ENCODE data around the gene TRIM67. TPM values are rescaled to one million over a fixed set of nuclear protein-coding genes. Genes with fewer than 3 reads are reported as not detected.
"Not testable (repeated sequence)": the region's sequence is repeated elsewhere in the genome, so short reads cannot be mapped to it uniquely, and the experiment has no call there.

Gene TRIM67
- total RNA-seq (2014; rRNA removed; shearing (Covaris generic)): 0.07 and 0.12 TPM in 2 replicates
- 0.78 TPM in 1 of 2 replicates, not detected in the other for polyA plus RNA-seq (2014; cell fraction: nucleus; rRNA removed)

DNA sequence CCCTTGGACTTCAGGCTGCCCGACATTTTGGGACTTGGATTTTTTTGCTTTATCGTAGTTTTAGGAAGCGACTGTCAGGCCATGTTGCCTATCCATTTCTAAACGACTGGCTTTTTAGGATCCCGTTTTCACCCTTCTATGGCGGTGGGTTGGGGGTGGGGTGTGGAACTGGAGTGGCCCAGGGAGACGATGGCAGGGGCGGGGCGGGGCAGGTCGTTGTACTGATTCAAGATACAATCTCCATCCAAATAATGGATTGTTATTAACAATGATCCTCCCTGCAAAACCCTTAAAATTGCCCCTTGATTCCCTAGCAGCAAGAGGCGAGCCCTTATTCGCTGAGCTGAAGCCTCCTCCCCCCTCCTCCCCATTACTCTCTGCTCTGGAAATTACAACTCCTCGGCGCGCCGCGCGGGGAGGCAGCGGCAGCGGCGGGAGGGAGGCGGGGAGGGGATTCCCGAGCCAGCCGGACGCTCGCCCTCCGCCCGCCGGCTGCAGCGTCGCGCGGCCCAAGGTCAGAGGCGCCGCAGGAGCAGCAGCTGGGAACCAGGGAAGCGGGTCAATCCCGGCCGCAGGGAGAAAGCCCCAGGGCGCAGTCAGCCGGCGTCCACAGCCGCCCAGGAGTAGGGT, at the start of gene TRIM67:
Gene TRIM67 (plus strand): TSS at position 392 of the 630 bp plus-strand sequence. CDS start 912 bp downstream, outside the sequence.
- DNase-seq (ENCODE audit: extremely low read depth, low read depth): no peak

DNA sequence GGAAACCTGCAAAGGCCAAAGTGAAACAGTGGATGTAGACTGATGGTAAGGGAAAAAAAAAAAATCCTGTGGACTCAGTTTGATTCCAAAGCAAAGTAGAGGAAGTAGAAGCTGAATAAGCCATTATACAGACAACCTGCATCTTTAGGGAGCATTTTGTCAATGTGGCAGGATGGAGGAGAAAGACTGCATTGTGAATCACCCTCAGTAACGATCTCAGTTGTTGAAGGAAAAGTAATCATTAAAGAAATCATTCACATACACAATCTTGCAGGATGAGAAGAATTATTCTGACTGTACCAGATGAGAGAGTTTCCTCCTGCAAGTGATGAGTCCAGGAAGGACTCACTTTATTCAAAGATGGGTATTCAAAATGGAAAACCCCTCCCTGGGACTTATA, 45.1 kb upstream of the TRIM67 start:
- no peak for DNase-seq (ENCODE audit: extremely low read depth, low read depth)

DNA sequence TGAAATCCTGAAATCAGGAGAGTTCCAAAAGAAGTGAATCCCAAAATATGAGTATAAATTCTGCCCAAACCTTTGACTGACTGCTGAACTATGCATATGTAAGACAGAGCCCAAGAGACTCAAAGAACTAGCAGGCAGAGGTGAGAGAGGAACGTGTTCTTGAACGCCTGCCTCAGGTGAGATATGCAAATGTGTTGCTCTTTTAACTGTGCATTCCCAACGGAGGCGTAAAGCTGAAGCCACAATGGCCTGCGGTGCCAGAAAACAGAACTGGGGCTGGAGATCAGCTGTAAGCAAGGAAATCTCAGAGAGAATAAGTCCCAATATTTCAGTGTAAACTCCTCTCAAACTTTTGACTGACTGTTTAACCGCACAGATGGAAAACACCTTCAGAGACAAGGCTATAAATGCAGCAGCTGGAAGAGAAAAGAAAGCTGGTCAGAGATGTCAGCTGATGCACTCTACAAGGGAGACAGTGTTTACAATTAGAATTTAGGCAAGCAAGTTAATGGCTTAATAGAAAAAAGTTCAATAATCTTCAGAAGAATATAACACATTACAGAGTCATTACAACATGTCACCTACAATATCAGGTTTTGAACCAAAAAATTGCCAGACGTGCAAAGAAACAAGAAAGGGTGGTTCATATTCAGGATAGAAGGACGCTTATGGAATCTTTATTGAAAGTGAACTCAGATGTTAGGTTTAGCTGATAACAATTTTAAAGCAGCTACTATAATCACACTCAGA, 43.0 kb upstream of the TRIM67 start:
- no peak for DNase-seq (ENCODE audit: extremely low read depth, low read depth)

DNA sequence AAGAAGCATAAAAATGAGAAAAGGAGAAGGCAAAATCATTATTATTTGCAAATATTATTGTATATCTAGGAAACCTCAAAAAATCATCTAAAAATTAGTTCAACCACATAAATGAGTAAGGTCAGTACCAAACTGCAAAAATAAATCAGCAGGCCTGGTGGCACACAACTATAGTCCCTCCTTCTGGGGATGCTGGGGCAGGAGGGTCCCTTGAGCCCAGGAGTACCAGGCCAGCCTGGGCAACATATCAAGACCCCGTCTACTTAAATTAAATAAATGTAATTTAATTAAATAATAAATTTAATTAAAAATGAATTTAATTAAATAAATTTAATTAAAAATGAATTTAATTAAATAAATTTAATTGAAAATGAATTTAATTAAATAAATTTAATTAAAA, 40.3 kb upstream of the TRIM67 start:
- DNase-seq (ENCODE audit: extremely low read depth, low read depth): no peak

DNA sequence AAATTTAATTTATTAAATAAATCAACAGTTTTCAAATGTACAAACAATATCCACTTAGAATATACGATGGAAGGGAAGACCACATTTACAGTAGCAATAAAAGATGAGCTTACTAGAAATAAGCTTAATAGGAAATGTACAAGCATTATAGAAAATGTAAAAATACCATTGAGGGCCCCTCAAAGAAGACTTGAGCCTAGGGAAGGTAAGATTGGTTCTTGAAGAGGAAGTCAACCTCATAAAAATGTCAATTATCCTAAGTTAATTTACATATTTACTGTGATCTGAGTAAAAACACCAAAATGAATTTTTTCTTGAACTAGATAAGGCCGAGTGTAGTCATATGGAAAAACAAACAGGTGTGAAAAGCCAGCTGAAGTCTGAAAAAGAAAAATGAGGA, 39.7 kb upstream of the TRIM67 start:
- no peak for DNase-seq (ENCODE audit: extremely low read depth, low read depth)

DNA sequence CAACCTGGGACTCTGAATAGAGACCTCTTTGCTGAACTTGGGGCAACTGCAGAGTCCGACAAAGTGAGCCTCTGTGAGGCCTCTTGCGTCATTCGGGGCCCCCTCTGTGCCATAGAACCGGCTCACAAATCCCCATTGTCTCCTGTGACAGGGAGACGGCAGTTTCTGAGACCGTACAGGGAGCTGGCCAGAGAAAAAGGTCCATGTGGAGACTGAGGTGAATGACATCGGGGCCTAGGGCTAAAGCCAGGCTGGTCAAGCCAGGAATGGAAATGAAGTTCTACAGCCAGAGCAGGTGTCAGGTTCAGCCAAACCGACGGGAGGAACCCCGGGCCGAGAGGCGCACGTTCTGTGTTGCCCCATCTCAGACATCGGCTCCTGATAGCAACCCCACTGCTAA, 37.1 kb upstream of the TRIM67 start:
- no peak for DNase-seq (ENCODE audit: extremely low read depth, low read depth)

DNA sequence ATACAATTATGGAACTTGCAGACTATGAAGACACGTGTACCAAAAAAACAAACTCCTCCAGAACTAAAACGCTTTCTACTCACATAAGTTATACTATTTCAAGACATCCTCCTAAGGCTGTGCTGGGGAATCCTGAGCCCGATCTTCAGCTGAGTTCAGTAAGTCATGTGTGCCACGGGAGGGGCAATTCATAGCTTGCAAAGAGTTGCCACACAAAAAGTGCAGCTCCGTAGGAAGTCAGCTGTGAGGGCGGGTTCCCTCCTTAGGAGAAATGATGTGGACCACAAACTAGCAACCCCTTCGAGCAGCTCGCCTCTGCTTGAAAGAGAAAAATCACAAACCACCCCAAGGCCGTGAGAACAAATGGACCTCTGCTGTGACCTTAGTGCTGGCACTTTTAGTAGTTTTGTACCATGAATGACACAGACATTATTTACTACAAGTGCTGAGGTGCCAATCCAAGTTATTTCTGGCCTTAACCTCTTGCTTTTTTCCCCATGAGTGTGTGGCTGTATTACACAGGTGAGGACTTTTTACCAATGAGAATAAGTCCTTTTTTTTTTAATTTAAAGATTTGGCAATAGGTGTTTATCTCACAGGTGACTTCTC, 35.8 kb upstream of the TRIM67 start:
- DNase-seq (ENCODE audit: extremely low read depth, low read depth): no peak

DNA sequence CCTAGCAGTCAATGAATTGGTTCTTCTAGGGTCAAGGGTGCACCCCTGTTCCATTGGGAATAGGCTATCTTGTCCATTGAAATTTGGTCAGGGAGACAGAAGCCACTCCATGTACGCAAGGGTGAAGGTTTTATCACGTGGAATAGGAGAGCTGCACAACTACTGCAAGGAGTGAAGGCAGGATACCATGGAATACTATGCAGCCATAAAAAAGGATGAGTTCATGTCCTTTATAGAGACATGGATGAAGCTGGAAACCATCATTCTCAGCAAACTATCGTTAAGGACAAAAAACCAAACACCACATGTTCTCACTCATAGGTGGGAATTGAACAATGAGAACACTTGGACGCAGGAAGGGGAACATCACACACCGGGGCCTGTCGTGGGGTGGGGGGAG, 34.8 kb upstream of the TRIM67 start:
- DNase-seq (ENCODE audit: extremely low read depth, low read depth): not testable (repeated sequence)

DNA sequence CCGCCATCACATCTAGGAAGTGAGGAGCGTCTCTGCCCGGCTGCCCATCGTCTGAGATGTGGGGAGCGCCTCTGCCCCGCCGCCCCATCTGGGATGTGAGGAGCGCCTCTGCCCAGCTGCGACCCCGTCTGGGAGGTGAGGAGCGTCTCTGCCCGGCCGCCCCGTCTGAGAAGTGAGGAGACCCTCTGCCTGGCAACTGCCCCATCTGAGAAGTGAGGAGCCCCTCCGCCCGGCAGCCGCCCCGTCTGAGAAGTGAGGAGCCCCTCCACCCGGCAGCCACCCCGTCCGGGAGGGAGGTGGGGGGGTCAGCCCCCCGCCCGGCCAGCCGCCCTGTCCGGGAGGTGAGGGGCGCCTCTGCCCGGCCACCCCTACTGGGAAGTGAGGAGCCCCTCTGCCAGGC, 33.4 kb upstream of the TRIM67 start:
- DNase-seq (ENCODE audit: extremely low read depth, low read depth): not testable (repeated sequence)

DNA sequence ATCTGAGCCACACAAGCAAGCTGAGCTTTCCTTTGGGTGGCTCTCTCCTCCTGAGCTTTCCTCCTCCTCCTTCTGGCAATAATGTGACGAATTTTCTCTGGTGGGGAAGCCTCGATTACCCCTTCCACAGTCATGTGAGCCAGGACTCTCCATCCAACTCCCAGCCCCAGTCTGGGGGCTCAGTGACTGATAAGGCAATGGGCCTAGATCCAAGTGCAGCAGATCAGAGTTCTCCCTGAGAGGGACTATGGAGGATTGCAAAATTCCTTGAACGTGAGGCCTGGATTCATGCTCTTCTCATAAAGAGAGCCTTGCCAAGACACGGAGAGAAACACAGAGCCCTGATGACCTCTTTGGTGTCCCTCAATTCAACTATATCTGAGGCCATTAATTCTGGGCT, 31.3 kb upstream of the TRIM67 start:
- no peak for DNase-seq (ENCODE audit: extremely low read depth, low read depth)

DNA sequence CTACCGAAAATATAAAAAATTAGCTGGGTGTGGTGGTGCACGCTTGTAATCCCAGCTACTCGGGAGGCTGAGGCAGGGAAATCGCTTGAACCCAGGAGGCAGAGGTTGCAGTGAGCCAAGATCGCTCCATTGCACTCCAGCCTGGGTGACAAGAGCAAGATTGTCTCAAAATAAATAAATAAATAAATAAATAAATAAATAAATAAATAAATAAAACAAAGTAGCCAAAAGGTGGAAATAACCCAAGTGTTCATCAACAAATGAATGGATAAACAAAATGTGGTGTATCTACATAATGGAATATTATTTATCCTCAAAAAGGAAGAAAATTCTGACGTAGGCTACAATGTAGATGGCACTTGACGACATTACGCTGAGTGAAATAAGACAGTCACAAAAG, 29.3 kb upstream of the TRIM67 start:
- DNase-seq (ENCODE audit: extremely low read depth, low read depth): not testable (repeated sequence)

DNA sequence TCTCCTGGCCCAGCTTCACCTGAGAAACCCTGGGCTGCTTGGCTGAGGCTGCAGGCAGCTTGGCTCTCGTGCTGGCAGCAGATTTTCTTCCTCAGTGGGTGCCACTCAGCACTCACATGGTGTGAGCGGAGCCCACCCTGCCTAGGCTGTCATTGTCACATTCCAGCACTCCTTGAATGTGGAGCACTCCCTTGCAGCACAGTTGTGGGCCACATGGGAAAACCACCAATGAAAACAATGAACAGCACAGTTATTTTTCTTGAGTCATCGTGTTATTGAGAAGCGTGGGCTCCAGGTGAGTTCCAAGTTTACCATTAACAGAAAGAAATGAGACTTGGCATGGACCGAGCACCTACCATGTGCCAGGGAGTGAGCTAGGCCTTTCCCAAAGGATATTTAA, 27.2 kb upstream of the TRIM67 start:
- DNase-seq (ENCODE audit: extremely low read depth, low read depth): no peak

DNA sequence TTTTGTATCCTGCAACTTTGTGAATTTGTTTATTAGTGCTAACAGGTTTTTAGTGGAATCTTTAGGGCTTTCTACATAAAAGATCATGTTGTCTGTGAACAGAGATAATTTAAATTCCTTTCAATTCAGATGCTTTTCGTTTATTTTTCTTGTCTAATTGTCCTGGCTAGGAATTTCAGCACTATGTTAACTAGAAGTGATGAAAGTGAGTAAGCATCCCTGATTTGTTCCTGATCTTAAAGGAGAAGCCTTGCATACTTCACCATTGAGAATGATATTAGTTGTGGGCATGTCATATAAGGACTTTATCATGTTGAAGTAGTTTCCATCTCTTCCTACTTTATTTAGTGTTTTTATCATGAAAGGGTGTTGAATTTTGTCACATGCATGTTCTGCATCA, 23.6 kb upstream of the TRIM67 start:
- DNase-seq (ENCODE audit: extremely low read depth, low read depth): no peak

DNA sequence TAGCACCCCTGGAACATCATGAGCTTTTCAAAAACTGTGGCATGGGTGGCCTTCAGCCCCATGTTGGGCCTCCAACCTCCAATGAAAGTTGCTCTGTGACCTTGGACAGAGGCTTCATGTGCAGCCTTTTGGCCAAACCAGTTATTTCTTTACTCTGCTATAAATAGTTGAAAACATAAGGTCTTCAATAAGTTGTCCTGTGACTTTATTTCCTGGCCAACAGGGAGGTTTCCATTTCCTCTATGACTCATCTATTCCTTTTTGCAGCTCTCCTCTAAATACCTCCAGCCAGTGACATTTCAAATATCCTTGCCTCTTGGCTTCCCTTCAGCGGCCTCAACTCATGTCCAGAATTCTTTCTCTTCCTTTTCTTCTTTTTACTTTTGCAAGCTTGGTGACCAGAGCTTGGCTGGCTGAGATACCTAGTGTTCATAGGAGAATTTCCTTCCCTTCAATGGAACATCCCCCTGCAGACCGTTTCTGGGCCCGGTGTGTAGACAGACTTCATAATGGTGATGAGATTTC, 22.7 kb upstream of the TRIM67 start:
- peak; percentile 87 for DNase-seq (ENCODE audit: extremely low read depth, low read depth)

DNA sequence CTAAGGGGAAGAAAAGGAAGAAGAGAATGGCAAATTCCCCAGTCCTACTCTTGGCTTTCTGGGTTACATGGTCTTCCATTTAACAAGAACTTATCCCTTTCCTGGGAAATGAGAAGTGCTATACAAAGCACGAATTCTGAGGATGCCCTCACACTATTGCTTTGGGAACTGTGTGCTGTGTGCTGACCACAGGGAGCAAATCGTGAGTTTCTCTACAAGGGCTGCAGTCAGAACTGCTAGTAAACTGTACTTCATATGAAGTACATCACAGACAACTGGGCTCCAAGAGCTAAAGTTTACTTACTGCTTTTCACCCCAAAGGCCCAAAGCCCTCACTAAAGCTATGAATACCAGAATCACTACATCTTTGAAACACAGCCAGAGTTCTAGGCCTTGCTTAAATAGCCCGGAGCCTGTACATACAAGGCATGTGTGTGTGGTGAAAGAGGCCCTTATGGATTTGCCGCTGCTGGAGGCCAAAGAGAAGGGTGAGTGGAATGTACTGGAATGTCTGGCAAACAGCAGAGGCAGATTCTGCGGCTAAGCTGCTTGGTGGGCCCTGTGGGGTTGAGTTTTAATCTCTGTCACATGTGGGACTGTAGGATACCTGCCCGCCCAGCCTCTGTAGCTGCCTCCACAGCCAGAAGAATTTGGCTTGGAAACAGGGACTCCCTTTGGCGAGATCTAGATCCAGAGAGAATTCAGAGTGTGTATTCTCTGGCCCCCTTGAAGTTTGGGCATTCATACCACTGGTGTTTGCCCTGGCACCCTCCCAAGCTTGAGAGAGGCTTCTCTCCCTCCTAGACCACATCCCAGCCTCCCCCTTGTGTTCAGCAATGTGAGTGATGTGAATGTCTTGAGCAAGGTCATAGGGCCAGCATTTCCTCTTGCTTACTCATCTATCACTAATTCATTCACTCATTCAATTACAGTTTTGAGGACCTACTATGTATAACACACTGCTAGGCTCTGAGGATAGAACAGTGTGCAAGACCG, 21.9 kb upstream of the TRIM67 start:
- peak; percentile 97 for DNase-seq (ENCODE audit: extremely low read depth, low read depth)

DNA sequence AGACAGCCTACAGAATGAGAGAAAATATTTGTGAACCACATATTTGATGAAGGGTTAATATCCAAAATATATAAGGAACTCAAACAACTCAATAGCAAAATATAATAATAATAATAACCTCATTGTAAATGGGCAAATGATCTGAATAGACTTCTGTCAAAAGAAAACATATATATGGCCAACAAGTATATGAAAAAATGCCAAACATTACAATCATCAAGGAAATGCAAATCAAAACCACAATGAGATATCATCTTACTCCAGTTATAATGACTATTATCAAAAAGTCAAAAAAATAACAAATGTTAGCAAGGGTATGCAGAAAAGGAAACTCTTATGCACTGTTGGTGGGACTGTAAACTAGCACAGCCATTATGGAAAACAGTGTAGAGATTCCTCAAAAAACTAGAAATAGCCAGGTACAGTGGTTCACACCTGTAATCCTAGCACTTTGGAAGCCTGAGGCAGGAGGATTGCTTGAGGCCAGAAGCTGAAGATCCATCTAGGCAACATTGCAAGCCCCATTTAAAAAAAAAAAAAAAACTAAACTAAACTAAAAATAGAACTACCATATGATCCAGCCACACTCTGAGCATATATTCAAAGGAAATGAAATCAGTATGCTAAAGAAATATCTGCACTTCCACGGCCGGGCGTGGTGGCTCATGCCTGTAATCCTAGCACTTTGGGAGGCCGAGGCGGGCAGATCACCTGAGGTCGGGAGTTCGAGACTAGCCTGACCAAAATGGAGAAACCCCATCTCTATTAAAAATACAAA, 17.3 kb upstream of the TRIM67 start:
- no peak for DNase-seq (ENCODE audit: extremely low read depth, low read depth)

DNA sequence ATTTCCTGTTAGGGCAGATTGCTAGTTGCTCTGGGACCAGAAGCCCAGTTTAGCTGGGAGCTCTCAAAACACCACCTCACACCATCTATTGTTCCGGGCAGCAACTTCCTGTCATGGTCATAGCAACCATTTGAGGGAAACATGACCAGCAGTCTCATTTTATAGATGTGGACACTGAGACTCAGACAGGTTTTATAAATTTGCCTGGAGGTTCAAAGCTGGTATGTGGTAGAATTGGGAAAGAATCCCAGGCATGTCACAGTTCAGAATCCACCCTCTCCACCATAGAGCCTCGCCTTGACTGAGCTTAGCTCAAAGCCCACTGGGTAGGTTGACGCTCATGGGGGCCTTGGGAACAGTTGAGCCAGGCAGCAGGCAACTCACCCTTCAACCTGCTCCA, 14.0 kb upstream of the TRIM67 start:
- DNase-seq (ENCODE audit: extremely low read depth, low read depth): no peak

DNA sequence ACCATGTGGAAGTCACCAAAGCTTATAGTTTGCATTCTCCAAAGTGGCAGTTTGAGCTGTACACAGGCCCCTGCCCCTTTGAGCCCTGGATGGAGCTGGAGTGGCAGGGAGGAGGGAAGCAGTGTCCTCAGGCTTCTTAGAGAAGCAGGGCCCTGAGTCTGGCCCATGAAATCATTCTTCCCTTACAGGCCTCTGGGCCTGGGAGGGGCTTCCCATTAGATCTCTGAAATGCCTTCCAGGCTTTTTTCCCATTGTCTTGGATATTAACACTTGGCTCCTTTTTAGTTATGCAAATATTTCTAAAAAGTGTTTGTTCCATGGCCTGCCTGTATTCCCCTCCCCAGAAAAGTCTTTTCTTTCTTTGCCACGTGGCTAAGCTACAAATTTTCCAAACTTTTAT, 10.0 kb upstream of the TRIM67 start:
- DNase-seq (ENCODE audit: extremely low read depth, low read depth): no peak

DNA sequence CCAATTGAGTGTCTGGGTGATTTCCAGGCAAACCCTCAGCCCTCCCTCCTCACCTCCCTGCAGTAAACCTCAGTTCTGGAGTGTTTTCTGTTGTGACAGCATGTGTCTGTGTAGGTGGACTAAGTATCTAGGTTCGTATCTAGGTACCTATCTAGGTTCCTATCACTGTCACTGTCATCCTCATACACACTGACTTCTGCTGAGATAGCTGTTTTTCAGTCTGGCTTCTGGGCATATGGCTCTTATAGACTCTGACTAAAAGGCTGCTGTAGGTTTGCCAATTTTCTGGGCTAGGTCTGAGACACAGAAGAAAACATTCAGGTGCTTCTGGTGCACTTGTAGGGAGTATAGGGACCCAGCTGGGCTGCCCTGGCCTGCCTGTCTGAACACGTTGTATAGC, 8.1 kb upstream of the TRIM67 start:
- DNase-seq (ENCODE audit: extremely low read depth, low read depth): no peak

DNA sequence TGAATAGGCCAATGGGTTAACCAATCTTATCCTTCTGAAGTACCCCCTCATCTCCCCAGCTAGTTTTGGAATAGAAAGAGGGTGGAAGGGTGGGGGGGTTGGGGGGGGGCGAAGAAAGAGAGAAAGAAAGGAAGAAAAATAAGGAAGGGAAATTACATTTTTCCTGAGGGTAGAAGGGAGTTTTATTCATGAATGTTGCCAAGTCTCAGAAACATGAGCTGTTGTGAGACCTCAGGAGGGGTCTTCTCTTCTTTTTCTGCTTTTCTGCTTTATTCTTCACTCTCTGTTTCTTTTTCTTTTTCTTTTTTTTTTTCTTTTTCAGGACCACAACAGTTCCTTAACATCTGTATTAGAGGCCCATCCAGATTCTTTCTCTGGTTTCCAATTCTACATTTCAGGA, 6.0 kb upstream of the TRIM67 start:
- no peak for DNase-seq (ENCODE audit: extremely low read depth, low read depth)

Data from NCI-H460 (cell line).